ENCODE data around the gene CENPW.

The CENPW gene

GRCh38 chr6:126376682-126377081 is 36.8 kb downstream of the CENPW start:
- DNase-seq = no peak

GRCh38 chr6:126377594-126378153 is 37.8 kb downstream of the CENPW start:
- DNase-seq = no peak

GRCh38 chr6:126380072-126380583 is 40.2 kb downstream of the CENPW start:
- no peak for DNase-seq

DNA sequence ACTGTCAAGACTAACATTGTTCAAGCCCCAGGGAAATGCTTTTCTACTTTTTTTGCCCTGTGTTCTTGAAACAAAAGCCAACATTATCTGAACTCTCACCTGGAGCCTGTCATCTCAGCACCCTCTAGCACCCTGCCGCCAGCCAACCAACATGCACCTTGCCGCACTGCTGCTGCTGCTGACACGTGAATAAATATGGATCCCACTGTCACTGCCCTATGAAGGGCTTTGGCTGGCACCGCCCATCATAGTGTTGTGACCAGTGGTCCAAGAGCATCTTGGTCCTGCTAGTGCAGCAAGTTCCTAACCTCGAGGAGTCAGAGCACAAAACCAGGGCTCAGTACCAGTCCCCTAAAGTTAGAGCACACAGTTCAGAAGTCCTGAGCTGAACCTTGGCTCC is 41.6 kb downstream of the CENPW start:
- DNase-seq = no peak

- no peak for DNase-seq
Measured at GRCh38 chr6:126383203-126383602, 43.3 kb downstream of the CENPW start.

- no peak for DNase-seq
Measured at GRCh38 chr6:126385536-126385935, 45.6 kb downstream of the CENPW start.

GRCh38 chr6:126388104-126388598 is 48.2 kb downstream of the CENPW start:
- no peak for DNase-seq

GRCh38 chr6:126396131-126396530 is 56.2 kb downstream of the CENPW start:
- no peak for DNase-seq

All from NCI-H1436 treated with DMSO at 0.1 percent for 48 hours (cell line).